Mucosa of descending colon (tissue), 3 donors: ENCODE measurements around the gene ZCCHC17. TPM values are rescaled to one million over a fixed set of nuclear protein-coding genes. Genes with fewer than 3 reads are reported as not detected.

Experiments used
- ATAC-seq: fragments of 200-7000 bp; cut with Tn5 transposase; one replicate; pipeline ENCODE4 v1.9.1; 2020; ENCODE audit warnings: mild to moderate bottlenecking, moderate library complexity
- DNase-seq, 3 donors: peaks; one replicate each; pipeline ENCODE4 v3.0.0-alpha.2; 2020
- H3K36me3 ChIP-seq: fragments of 200-600 bp; one replicate; pipeline ENCODE4 v1.8.0; 2021; ENCODE audit warnings: low read depth, mild to moderate bottlenecking
- H3K4me1 ChIP-seq: fragments of 200-600 bp; one replicate; pipeline ENCODE4 v1.8.0; 2021; ENCODE audit warnings: low read depth, mild to moderate bottlenecking
- H3K4me3 ChIP-seq: fragments of 200-600 bp; one replicate; pipeline ENCODE4 v1.8.0; 2021; ENCODE audit warnings: mild to moderate bottlenecking
- H3K9me3 ChIP-seq: fragments of 200-600 bp; one replicate; pipeline ENCODE4 v1.8.0; 2021; ENCODE audit warnings: mild to moderate bottlenecking
- CTCF ChIP-seq: fragments of 200-600 bp; IDR thresholded peaks from one replicate; pipeline ENCODE4 v1.8.0; 2022; ENCODE audit warnings: antibody characterized with exemption, mild to moderate bottlenecking
- intact Hi-C, 2 donors: fragments of 100-400 bp; cut with DNase I in 1 of 2; cut with micrococcal nuclease in 1 of 2; formaldehyde crosslinking; loops; one replicate each; pipeline versions ENCODE4 v1.11.0 to v1.11.1; 2022; cut with DNase I, micrococcal nuclease
- total RNA-seq, 3 donors: library from RNA; stranded (reverse); fragmentation: NEBNext Ultra II Directional in 2 of 3; extraction: Animal tissue kit (Norgen Biotek cat#: 25700) in 2 of 3; gene quantifications; one replicate each; pipeline versions ENCODE4 v1.2.1 to v1.2.4, GENCODE V29; 2021 to 2023
- donor health status: DM: no; HTN: no; CAD: no; lungs with moderate emphysema.
- donor health status: DM: no; HTN: no; CAD: no.
- donor health status: DM: no; HTN: yes; CAD: no.

ZCCHC17 gene
- total RNA-seq, 3 donors from 2014 or later: 16.0 to 20.5 (median 16.8) TPM

GRCh38 chr1:31362032-31362431, 65.2 kb downstream of the ZCCHC17 start:
- no peak for ATAC-seq
- no peak overlapping the region for H3K4me3 ChIP-seq
- no peak for TF ChIP-seq CTCF

GRCh38 chr1:31364561-31365250, 67.9 kb downstream of the ZCCHC17 start:
- Histone ChIP-seq H3K36me3 (no peaks in the 10 kb centered on the region), H3K4me3 (no peak overlapping the region), H3K4me1 (no peaks in the 10 kb centered on the region), H3K9me3 (no peaks in the 10 kb centered on the region)
- no peak for TF ChIP-seq CTCF
- ATAC-seq (no peak), DNase-seq (no peak)
- intact Hi-C loops: no loop called here

More at GRCh38 chr1:31362032-31362431, 65.2 kb downstream of the ZCCHC17 start:
- H3K36me3 ChIP-seq: no peaks in the 10 kb centered on the region
- DNase-seq: no peak
- intact Hi-C loops: no loop called here
- H3K9me3 ChIP-seq: no peaks in the 10 kb centered on the region
- H3K4me1 ChIP-seq: no peaks in the 10 kb centered on the region

GRCh38 chr1:31366796-31367195, 70.0 kb downstream of the ZCCHC17 start:
- no peaks in the 10 kb centered on the region for H3K36me3 ChIP-seq

GRCh38 chr1:31368611-31369107, 71.8 kb downstream of the ZCCHC17 start:
- no peaks in the 10 kb centered on the region for H3K9me3 ChIP-seq
- peak; percentile 4 for ATAC-seq
- no peaks in the 10 kb centered on the region for H3K36me3 ChIP-seq
- H3K4me3 ChIP-seq: no peak overlapping the region
- no peak for DNase-seq
- TF ChIP-seq CTCF: no peak
- intact Hi-C loops: no loop called here
- peaks cover 13% of the 10 kb centered on the region for H3K4me1 ChIP-seq

More at GRCh38 chr1:31366796-31367195, 70.0 kb downstream of the ZCCHC17 start:
- intact Hi-C loops: no loop called here
- DNase-seq (no peak), ATAC-seq (no peak)
- Histone ChIP-seq H3K4me3 (no peak overlapping the region), H3K9me3 (no peaks in the 10 kb centered on the region), H3K4me1 (no peaks in the 10 kb centered on the region)
- no peak for TF ChIP-seq CTCF

GRCh38 chr1:31370021-31370420, 73.2 kb downstream of the ZCCHC17 start:
- TF ChIP-seq CTCF: no peak
- Histone ChIP-seq H3K4me3 (no peak overlapping the region), H3K9me3 (no peaks in the 10 kb centered on the region), H3K36me3 (no peaks in the 10 kb centered on the region), H3K4me1 (peaks cover 18% of the 10 kb centered on the region)
- ATAC-seq (no peak), DNase-seq (no peak)
- intact Hi-C loops: no loop called here
